Activated CD4-positive, alpha-beta memory T cell treated with anti-CD3 and anti-CD28 coated beads for 36 hours (primary cell): ENCODE measurements around the gene MYMK. TPM values are rescaled to one million over a fixed set of nuclear protein-coding genes. Genes with fewer than 3 reads are reported as not detected.

Experiments used
- CTCF ChIA-PET: fragments of 350-600 bp; sonication (Branson Sonifier 250); formaldehyde crosslinking; loops from one replicate; lab custom pipeline; 2021; ENCODE audit warnings: antibody characterized with exemption, inconsistent platforms; lab: Charles Lee
- POLR2A ChIA-PET: fragments of 350-600 bp; sonication (Branson Sonifier 250); formaldehyde crosslinking; loops from one replicate; lab custom pipeline; 2021; ENCODE audit warnings: antibody characterized with exemption; lab: Charles Lee
- DNase-seq: peaks from one replicate; pipeline ENCODE4 v3.0.0-alpha.2; 2020
- H3K27ac Mint-ChIP-seq: one replicate; pipeline ENCODE4 v1.8.0; 2021; ENCODE audit warnings: mixed read lengths
- H3K27me3 Mint-ChIP-seq: one replicate; pipeline ENCODE4 v1.8.0; 2021; ENCODE audit warnings: mixed read lengths
- H3K36me3 Mint-ChIP-seq: one replicate; pipeline ENCODE4 v1.8.0; 2021; ENCODE audit warnings: mixed read lengths
- H3K4me1 Mint-ChIP-seq: one replicate; pipeline ENCODE4 v1.8.0; 2021; ENCODE audit warnings: low read depth, mixed read lengths
- H3K4me3 Mint-ChIP-seq: one replicate; pipeline ENCODE4 v1.8.0; 2021; ENCODE audit warnings: mild to moderate bottlenecking, mixed read lengths
- H3K9me3 Mint-ChIP-seq: one replicate; pipeline ENCODE4 v1.8.0; 2021; ENCODE audit warnings: mixed read lengths
- intact Hi-C: fragments of 100-400 bp; cut with micrococcal nuclease; formaldehyde crosslinking; loops from one replicate; pipeline ENCODE4 v1.15.1; 2023
- total RNA-seq, 2 experiments: library from RNA; stranded (reverse); gene quantifications; one replicate each; pipeline ENCODE4 v1.2.3, GENCODE V29; 2021

The MYMK gene
- total RNA-seq, 2 experiments from 2014 or later: not detected

DNA sequence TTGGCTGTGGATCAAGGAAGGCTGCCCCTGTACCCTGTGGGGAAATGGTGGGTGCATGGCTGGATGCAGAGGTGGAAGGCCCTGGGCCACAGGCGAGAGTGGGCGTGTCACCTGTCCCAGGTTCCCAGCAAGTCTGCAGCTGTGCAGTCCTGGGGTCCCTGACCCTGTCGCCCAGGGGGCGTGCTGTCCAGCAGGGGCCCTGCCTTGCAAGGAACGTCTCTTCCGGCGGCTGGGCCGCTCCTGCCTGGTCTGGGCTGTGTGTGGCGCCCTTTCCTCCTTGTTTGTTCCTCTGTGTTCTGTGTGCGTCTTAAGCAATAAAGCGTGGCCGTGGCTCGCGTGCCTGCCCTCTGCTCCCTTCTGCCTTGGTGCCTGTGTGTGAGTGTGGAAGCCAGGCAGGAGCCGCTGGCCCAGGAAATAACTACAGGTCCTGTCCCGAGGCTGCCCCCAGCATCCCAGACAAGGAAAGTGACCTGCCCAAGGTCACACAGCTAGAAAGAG lies 54.3 kb downstream of the MYMK start:
- Mint-ChIP-seq H3K27me3 (no peaks in the 10 kb centered on the region), H3K4me1 (no peaks in the 10 kb centered on the region), H3K9me3 (no peaks in the 10 kb centered on the region), H3K27ac (no peak overlapping the region), H3K36me3 (no peaks in the 10 kb centered on the region), H3K4me3 (no peak overlapping the region)
- DNase-seq: no peak
- ChIA-PET POLR2A (no interaction called here), CTCF (no interaction called here)
- intact Hi-C loops: no loop called here

DNA sequence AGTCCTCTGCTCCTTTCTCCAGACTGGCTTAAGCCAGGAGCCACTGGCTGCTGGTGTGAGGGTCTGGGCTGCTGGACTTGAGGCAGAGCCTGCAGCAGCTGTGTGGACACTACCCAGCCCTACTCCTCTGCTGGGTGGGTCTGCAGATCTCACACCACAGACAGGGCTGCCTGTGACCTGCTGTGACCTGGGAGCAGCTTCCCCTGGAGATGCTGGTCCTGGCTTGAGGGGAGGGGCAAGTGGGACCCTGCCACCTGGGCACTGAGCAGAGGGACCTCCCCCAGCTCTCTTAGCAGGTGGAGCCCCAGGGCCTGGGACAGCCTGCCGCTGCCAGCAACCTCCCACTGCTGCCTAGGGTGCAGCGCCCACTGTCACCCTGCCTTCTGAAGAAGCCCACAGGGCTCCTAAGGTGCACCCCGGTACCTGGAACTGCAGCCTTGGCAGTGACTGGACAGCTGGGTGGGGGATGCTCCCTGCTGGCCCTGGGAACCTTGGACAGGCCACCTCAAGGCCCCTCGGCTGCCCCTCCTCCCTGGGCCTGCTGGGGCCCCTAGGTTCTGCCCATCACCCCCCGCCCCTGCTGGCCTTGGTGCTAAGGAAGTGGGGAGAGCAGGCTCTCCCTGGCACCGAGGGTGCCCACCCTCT lies 55.9 kb downstream of the MYMK start:
- H3K36me3 Mint-ChIP-seq: no peaks in the 10 kb centered on the region
- no peak overlapping the region for H3K27ac Mint-ChIP-seq
- ChIA-PET POLR2A (no interaction called here), CTCF (interaction anchor here (1.3 kb wide), 1 partner anchor 18 kb away, joined by 3 read pairs; no protein-coding TSS in a partner anchor)
- H3K4me1 Mint-ChIP-seq: no peaks in the 10 kb centered on the region
- intact Hi-C loops: no loop called here
- no peak overlapping the region for H3K4me3 Mint-ChIP-seq
- no peak for DNase-seq
- H3K9me3 Mint-ChIP-seq: no peaks in the 10 kb centered on the region
- no peaks in the 10 kb centered on the region for H3K27me3 Mint-ChIP-seq

- no peaks in the 10 kb centered on the region for H3K36me3 Mint-ChIP-seq
- ChIA-PET POLR2A (no interaction called here), CTCF (interaction anchor here (1.3 kb wide), 1 partner anchor 18 kb away, joined by 3 read pairs; no protein-coding TSS in a partner anchor)
- no peak overlapping the region for H3K4me3 Mint-ChIP-seq
- H3K4me1 Mint-ChIP-seq: no peaks in the 10 kb centered on the region
- H3K27me3 Mint-ChIP-seq: no peaks in the 10 kb centered on the region
- H3K9me3 Mint-ChIP-seq: no peaks in the 10 kb centered on the region
- intact Hi-C loops: no loop called here
- H3K27ac Mint-ChIP-seq: no peak overlapping the region
- DNase-seq: no peak
These were observed 56.4 kb downstream of the MYMK start for GRCh38 chr9:133468374-133468773.

GRCh38 chr9:133467101-133467500 lies 57.7 kb downstream of the MYMK start:
- CTCF ChIA-PET: interaction anchor here (1.1 kb wide), 1 partner anchor 12 kb away, joined by 3 read pairs; the partner anchor contains the start of gene SLC2A6
- Mint-ChIP-seq H3K27ac (no peak overlapping the region), H3K27me3 (no peaks in the 10 kb centered on the region), H3K9me3 (no peaks in the 10 kb centered on the region), H3K4me3 (no peak overlapping the region), H3K36me3 (no peaks in the 10 kb centered on the region), H3K4me1 (no peaks in the 10 kb centered on the region)
- POLR2A ChIA-PET: no interaction called here
- intact Hi-C loops: no loop called here
- no peak for DNase-seq

DNA sequence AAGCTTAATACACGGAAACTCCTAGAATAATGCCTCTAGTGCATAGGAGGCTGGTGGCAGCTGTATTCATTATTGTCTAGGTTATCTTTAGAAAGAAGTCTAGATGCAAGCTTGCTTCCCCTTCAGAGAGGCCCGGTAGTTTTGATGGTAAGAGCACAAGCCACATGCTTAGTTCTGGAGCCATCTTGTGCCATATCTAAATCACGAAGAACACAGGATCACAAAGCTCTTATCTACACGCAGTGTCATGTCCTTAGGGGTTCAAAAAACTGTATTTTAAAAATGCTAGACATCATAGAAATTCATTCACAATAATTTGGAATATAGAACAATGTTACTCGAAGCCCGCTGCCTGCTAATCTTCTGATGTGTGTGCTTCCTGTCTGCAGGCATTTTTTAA lies 58.8 kb downstream of the MYMK start:
- intact Hi-C loops: no loop called here
- CTCF ChIA-PET: no interaction called here
- Mint-ChIP-seq H3K4me1 (no peaks in the 10 kb centered on the region), H3K36me3 (no peaks in the 10 kb centered on the region), H3K9me3 (no peaks in the 10 kb centered on the region), H3K27ac (no peak overlapping the region), H3K27me3 (no peaks in the 10 kb centered on the region), H3K4me3 (no peak overlapping the region)
- POLR2A ChIA-PET: no interaction called here
- no peak for DNase-seq

DNA sequence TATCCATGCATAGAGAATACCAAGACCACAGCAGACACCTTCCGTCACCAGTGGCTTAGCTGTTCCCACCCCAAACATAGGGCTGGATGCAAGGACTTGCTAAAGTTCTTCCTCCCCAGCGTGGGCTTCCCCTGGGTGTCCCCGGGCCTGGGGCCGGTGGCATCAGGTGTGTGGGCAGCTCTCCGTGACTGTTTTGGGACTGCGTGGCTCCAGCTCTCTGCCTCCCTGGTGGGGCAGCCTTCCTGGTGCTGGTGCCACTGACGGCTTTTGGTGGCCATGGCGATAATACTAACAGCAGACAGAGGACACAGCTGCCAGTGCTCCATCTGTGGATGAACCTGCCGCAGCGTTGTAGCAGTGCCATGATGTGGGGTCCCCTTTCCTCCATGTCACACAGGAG lies 60.1 kb downstream of the MYMK start:
- ChIA-PET CTCF (no interaction called here), POLR2A (no interaction called here)
- intact Hi-C loops: no loop called here
- peaks cover 4% of the 10 kb centered on the region for H3K4me1 Mint-ChIP-seq
- no peaks in the 10 kb centered on the region for H3K9me3 Mint-ChIP-seq
- no peak for DNase-seq
- H3K27ac Mint-ChIP-seq: no peak overlapping the region
- H3K4me3 Mint-ChIP-seq: no peak overlapping the region
- no peaks in the 10 kb centered on the region for H3K27me3 Mint-ChIP-seq
- H3K36me3 Mint-ChIP-seq: no peaks in the 10 kb centered on the region

Other genes starting within 250 kb of the MYMK start
- gene ABO, start 249.8 kb downstream of the MYMK start, total RNA-seq: not detected
- 10 to 100 TPM; 16.9 to 18.2 TPM for gene SURF6, start 188.8 kb downstream of the MYMK start, total RNA-seq
- gene MED22, start 176.8 kb downstream of the MYMK start, total RNA-seq: 10 to 100 TPM; 20.8 to 20.9 TPM
- gene RPL7A, start 176.7 kb downstream of the MYMK start, total RNA-seq: 1,000 to 10,000 TPM; 3,340 to 3,454 TPM
- gene SURF1, start 168.5 kb downstream of the MYMK start, total RNA-seq: 10 to 100 TPM; 24.7 to 26.0 TPM
- gene SURF2, start 168.4 kb downstream of the MYMK start, total RNA-seq: 10 to 100 TPM; 12.5 to 15.5 TPM
- 100 to 1,000 TPM; 358 to 368 TPM for gene SURF4, start 148.9 kb downstream of the MYMK start, total RNA-seq
- under 1 TPM; 0.69 to 0.90 TPM for gene STKLD1, start 148.6 kb downstream of the MYMK start, total RNA-seq
- 10 to 100 TPM; 24.2 to 26.3 TPM for gene REXO4, start 106.9 kb downstream of the MYMK start, total RNA-seq
- gene ADAMTS13, start 102.6 kb downstream of the MYMK start, total RNA-seq: 1 to 10 TPM; 2.4 to 2.6 TPM
- gene CACFD1, start 65.0 kb downstream of the MYMK start, total RNA-seq: 1 to 10 TPM; 1.1 to 1.2 TPM
- 1 to 10 TPM; 2.2 to 2.6 TPM for gene SLC2A6, start 45.9 kb downstream of the MYMK start, total RNA-seq
- gene ADAMTSL2, start 9.7 kb upstream of the MYMK start, total RNA-seq: under 1 TPM; 0.05 to 0.07 TPM
- gene FAM163B, start 84.4 kb upstream of the MYMK start, total RNA-seq: not detected
- not detected for gene DBH, start 111.4 kb upstream of the MYMK start, total RNA-seq
- 1 to 10 TPM; 6.5 to 6.6 TPM for gene SARDH, start 213.4 kb upstream of the MYMK start, total RNA-seq